OCI-LY1 (cell line): Measurements from ENCODE around the gene RHBDD3.

Source experiments
- H2AFZ ChIP-seq: fragments of 200-600 bp; sonication (generic), shearing (Covaris generic); 2 replicates; pipeline ENCODE4 v1.6.0; 2014; ENCODE audit warnings: antibody characterized with exemption, mild to moderate bottlenecking, low read length
- H3F3A ChIP-seq: fragments of 200-600 bp; sonication (generic), shearing (Covaris generic); 2 replicates; pipeline ENCODE4 v1.6.0; 2014; ENCODE audit warnings: mild to moderate bottlenecking, antibody characterized with exemption, low read length, moderate library complexity; ENCODE audit not compliant: insufficient read depth
- H3K27ac ChIP-seq: fragments of 200-600 bp; sonication (generic); 2 replicates; pipeline ENCODE4 v1.5.1; 2014; ENCODE audit warnings: low read length, mixed run types, mild to moderate bottlenecking, low read depth; ENCODE audit not compliant: poor library complexity, severe bottlenecking
- H3K27me3 ChIP-seq: fragments of 200-600 bp; sonication (generic); 2 replicates; pipeline ENCODE4 v1.6.0; 2014; ENCODE audit warnings: antibody characterized with exemption, mild to moderate bottlenecking, low read length, moderate library complexity; ENCODE audit not compliant: insufficient read depth
- H3K36me3 ChIP-seq: fragments of 200-600 bp; sonication (generic); 2 replicates; pipeline ENCODE4 v1.6.1; 2014; ENCODE audit warnings: mild to moderate bottlenecking, antibody characterized with exemption, low read length, moderate library complexity, mixed read lengths; ENCODE audit not compliant: insufficient read depth
- H3K4me1 ChIP-seq: fragments of 200-600 bp; sonication (generic); 2 replicates; pipeline ENCODE4 v1.5.1; 2014; ENCODE audit warnings: mild to moderate bottlenecking, low read length, moderate library complexity; ENCODE audit not compliant: insufficient read depth, severe bottlenecking
- H3K4me2 ChIP-seq: fragments of 200-600 bp; sonication (generic), shearing (Covaris generic); 2 replicates; pipeline ENCODE4 v1.6.1; 2014; ENCODE audit warnings: low read length
- H3K4me3 ChIP-seq: fragments of 200-600 bp; sonication (generic); 2 replicates; pipeline ENCODE4 v1.5.1; 2014; ENCODE audit warnings: low read length, low read depth, mild to moderate bottlenecking, mixed read lengths; ENCODE audit not compliant: poor library complexity, severe bottlenecking
- H3K79me2 ChIP-seq: fragments of 200-600 bp; shearing (Covaris generic); 2 replicates; pipeline ENCODE4 v1.6.1; 2016; ENCODE audit warnings: mixed run types, low read length, mixed read lengths; ENCODE audit not compliant: insufficient read depth
- H3K9ac ChIP-seq: fragments of 200-600 bp; sonication (generic), shearing (Covaris generic); 2 replicates; pipeline ENCODE4 v1.6.1; 2014; ENCODE audit warnings: mild to moderate bottlenecking, low read length, mixed read lengths
- H3K9me2 ChIP-seq: fragments of 200-600 bp; sonication (generic), shearing (Covaris generic); 2 replicates; pipeline ENCODE4 v1.6.1; 2014; ENCODE audit warnings: low read depth, mild to moderate bottlenecking, low read length, mixed read lengths
- H3K9me3 ChIP-seq: fragments of 200-600 bp; shearing (Covaris generic); 2 replicates; pipeline ENCODE4 v1.6.1; 2014; ENCODE audit warnings: low read length, mixed read lengths
- H4K20me1 ChIP-seq: fragments of 200-600 bp; sonication (generic), shearing (Covaris generic); 2 replicates; pipeline ENCODE4 v1.6.0; 2016; ENCODE audit warnings: mild to moderate bottlenecking, low read length; ENCODE audit not compliant: insufficient read depth
- EZH2 ChIP-seq: fragments of 200-600 bp; sonication (generic), shearing (Covaris generic); IDR thresholded peaks from 2 replicates; pipeline ENCODE4 v1.8.0; 2017; ENCODE audit warnings: borderline replicate concordance, mixed run types, mild to moderate bottlenecking, antibody characterized with exemption, low read length, moderate library complexity, mixed read lengths
- TF ChIP-seq, protein P1 (sequence below): fragments of 200-600 bp; sonication (generic), shearing (Covaris generic); IDR thresholded peaks from 2 replicates; pipeline ENCODE4 v1.5.1; 2017; ENCODE audit warnings: mild to moderate bottlenecking, antibody characterized with exemption, low read length, moderate library complexity, mixed read lengths

Gene RHBDD3

GRCh38 chr22:29226351-29226981, 41.3 kb downstream of the RHBDD3 start:
- no peak overlapping the region for H2AFZ ChIP-seq
- TF ChIP-seq EZH2, result no peak
- TF ChIP-seq, protein P1, sequence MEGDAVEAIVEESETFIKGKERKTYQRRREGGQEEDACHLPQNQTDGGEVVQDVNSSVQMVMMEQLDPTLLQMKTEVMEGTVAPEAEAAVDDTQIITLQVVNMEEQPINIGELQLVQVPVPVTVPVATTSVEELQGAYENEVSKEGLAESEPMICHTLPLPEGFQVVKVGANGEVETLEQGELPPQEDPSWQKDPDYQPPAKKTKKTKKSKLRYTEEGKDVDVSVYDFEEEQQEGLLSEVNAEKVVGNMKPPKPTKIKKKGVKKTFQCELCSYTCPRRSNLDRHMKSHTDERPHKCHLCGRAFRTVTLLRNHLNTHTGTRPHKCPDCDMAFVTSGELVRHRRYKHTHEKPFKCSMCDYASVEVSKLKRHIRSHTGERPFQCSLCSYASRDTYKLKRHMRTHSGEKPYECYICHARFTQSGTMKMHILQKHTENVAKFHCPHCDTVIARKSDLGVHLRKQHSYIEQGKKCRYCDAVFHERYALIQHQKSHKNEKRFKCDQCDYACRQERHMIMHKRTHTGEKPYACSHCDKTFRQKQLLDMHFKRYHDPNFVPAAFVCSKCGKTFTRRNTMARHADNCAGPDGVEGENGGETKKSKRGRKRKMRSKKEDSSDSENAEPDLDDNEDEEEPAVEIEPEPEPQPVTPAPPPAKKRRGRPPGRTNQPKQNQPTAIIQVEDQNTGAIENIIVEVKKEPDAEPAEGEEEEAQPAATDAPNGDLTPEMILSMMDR, result no peak

GRCh38 chr22:29225422-29226090, 42.2 kb downstream of the RHBDD3 start:
- H3K9ac ChIP-seq, result no peak overlapping the region
- TF ChIP-seq EZH2, result no peak
- TF ChIP-seq, protein P1, result no peak

More at GRCh38 chr22:29226351-29226981, 41.3 kb downstream of the RHBDD3 start:
- H4K20me1 ChIP-seq, result no peaks in the 10 kb centered on the region
- H3K27ac ChIP-seq, result no peak overlapping the region
- H3K27me3 ChIP-seq, result peaks cover 10% of the 10 kb centered on the region; the same call in 1 of the 2 replicates
- H3K9me3 ChIP-seq, result no peaks in the 10 kb centered on the region
- H3K4me1 ChIP-seq, result no peaks in the 10 kb centered on the region
- no peak overlapping the region for H3K4me3 ChIP-seq
- H3K79me2 ChIP-seq, result no peaks in the 10 kb centered on the region
- H3K9me2 ChIP-seq, result no peaks in the 10 kb centered on the region
- no peak overlapping the region for H3K4me2 ChIP-seq
- no peak overlapping the region for H3K9ac ChIP-seq
- H3K36me3 ChIP-seq, result no peaks in the 10 kb centered on the region
- H3F3A ChIP-seq, result no peaks in the 10 kb centered on the region

DNA sequence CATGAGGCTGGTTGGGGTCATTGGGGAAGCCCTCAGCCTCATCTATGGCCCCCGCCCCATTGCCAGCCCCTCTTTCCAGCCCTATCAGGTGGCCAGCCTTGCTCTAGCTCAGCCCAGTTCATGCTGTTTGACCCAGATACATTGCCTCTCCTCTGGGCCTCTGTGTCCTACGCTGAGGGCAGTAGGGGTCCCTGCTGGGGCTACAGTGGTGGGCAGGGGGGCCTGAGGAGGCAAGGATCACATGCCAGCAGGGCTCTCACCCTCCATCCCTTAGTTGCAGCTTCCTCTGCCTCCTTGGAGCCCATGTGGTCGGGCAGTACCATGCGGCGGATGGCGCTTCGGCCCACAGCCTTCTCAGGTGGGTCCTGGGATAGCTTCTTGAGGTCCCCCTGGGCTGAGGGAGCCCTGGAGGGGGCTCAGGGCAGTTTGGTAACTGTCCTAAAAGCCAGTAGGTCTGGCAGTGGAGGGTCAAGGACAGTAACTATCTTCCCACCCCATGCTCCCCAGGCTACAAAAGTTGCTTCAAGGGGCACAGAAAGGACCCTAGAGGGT, 42.8 kb downstream of the RHBDD3 start:
- H3K79me2 ChIP-seq, result no peaks in the 10 kb centered on the region
- H3K9me2 ChIP-seq, result no peaks in the 10 kb centered on the region
- no peaks in the 10 kb centered on the region for H3K9me3 ChIP-seq
- H3K27me3 ChIP-seq, result peaks cover 10% of the 10 kb centered on the region; the same call in 1 of the 2 replicates
- no peaks in the 10 kb centered on the region for H3K4me1 ChIP-seq
- no peak overlapping the region for H3K4me2 ChIP-seq
- no peaks in the 10 kb centered on the region for H3K36me3 ChIP-seq
- no peak overlapping the region for H3K4me3 ChIP-seq
- TF ChIP-seq EZH2, result no peak
- TF ChIP-seq, protein P1, result no peak
- no peaks in the 10 kb centered on the region for H4K20me1 ChIP-seq
- H3F3A ChIP-seq, result no peaks in the 10 kb centered on the region
- H2AFZ ChIP-seq, result no peak overlapping the region
- no peak overlapping the region for H3K27ac ChIP-seq
- no peak overlapping the region for H3K9ac ChIP-seq

More at GRCh38 chr22:29225422-29226090, 42.2 kb downstream of the RHBDD3 start:
- H3K27me3 ChIP-seq, result peaks cover 10% of the 10 kb centered on the region; the same call in 1 of the 2 replicates
- no peaks in the 10 kb centered on the region for H3K9me2 ChIP-seq
- no peaks in the 10 kb centered on the region for H3K36me3 ChIP-seq
- H3K4me3 ChIP-seq, result no peak overlapping the region
- H3F3A ChIP-seq, result no peaks in the 10 kb centered on the region
- no peaks in the 10 kb centered on the region for H3K9me3 ChIP-seq
- H2AFZ ChIP-seq, result no peak overlapping the region
- H4K20me1 ChIP-seq, result no peaks in the 10 kb centered on the region
- H3K79me2 ChIP-seq, result no peaks in the 10 kb centered on the region
- no peaks in the 10 kb centered on the region for H3K4me1 ChIP-seq
- H3K27ac ChIP-seq, result no peak overlapping the region
- no peak overlapping the region for H3K4me2 ChIP-seq
